Esophagus squamous epithelium (tissue), 4 donors: ENCODE results near the gene PPP1R36.

ENCODE experiments used
- POLR2A ChIP-seq, 4 donors: fragments of 450-650 bp; IDR thresholded peaks; one replicate each; pipeline ENCODE4 v1.6.1; 2017; ENCODE audit warnings: antibody characterized with exemption in 4 of 4, mild to moderate bottlenecking in 4 of 4, moderate library complexity in 3 of 4
- TF ChIP-seq, protein P1 (sequence below), 6 experiments: fragments of 450-650 bp in 4 of 6; fragments of 200-600 bp in 2 of 6; sonication (generic) in 2 of 6; IDR thresholded peaks; one replicate each; pipeline ENCODE4 v1.5.1; 2016 to 2019; ENCODE audit warnings: antibody characterized with exemption in 6 of 6, mild to moderate bottlenecking in 4 of 6, moderate library complexity in 4 of 6

DNA sequence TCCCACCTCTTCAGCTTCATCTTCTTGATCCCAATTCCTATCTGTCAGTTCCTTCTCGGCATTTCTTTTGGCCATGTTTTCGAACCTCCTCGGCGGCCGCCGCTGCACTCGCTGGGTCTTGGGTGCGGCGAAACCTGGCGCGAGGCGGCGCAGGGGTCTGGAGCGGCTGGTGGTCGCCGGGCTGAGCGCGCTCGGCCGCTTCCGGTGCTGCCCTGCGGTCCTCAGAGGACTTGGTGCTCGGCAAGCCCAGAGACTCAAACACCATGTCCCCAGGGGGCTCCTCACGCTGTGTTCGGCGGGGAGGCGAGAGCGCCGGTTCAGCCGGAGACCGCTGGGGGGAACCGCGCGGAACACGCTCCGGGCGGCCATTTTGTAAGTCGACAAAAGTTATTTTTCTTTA lies 51.8 kb downstream of the PPP1R36 start:
- no peak for TF ChIP-seq POLR2A (IDR thresholded peaks at IDR 0.05)
- TF ChIP-seq, protein P1, sequence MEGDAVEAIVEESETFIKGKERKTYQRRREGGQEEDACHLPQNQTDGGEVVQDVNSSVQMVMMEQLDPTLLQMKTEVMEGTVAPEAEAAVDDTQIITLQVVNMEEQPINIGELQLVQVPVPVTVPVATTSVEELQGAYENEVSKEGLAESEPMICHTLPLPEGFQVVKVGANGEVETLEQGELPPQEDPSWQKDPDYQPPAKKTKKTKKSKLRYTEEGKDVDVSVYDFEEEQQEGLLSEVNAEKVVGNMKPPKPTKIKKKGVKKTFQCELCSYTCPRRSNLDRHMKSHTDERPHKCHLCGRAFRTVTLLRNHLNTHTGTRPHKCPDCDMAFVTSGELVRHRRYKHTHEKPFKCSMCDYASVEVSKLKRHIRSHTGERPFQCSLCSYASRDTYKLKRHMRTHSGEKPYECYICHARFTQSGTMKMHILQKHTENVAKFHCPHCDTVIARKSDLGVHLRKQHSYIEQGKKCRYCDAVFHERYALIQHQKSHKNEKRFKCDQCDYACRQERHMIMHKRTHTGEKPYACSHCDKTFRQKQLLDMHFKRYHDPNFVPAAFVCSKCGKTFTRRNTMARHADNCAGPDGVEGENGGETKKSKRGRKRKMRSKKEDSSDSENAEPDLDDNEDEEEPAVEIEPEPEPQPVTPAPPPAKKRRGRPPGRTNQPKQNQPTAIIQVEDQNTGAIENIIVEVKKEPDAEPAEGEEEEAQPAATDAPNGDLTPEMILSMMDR (IDR thresholded peaks at IDR 0.05): no peak
